OCI-LY3 (cell line): ENCODE measurements around the gene STRIP2.

ENCODE experiments used
- EZH2phosphoT487 ChIP-seq: fragments of 200-600 bp; shearing (Covaris generic); IDR thresholded peaks from 2 replicates; pipeline ENCODE4 v1.6.1; 2018; ENCODE audit warnings: antibody characterized with exemption, mixed run types, low read depth
- TF ChIP-seq, protein P1 (sequence below): fragments of 200-600, 300-600 bp; sonication (generic); IDR thresholded peaks from 2 replicates; pipeline ENCODE4 v1.5.1; 2014; ENCODE audit warnings: antibody characterized with exemption, low read length, low read depth

GRCh38 chr7:129461809-129462208 lies 27.6 kb downstream of the STRIP2 start:
- TF ChIP-seq, protein P1, sequence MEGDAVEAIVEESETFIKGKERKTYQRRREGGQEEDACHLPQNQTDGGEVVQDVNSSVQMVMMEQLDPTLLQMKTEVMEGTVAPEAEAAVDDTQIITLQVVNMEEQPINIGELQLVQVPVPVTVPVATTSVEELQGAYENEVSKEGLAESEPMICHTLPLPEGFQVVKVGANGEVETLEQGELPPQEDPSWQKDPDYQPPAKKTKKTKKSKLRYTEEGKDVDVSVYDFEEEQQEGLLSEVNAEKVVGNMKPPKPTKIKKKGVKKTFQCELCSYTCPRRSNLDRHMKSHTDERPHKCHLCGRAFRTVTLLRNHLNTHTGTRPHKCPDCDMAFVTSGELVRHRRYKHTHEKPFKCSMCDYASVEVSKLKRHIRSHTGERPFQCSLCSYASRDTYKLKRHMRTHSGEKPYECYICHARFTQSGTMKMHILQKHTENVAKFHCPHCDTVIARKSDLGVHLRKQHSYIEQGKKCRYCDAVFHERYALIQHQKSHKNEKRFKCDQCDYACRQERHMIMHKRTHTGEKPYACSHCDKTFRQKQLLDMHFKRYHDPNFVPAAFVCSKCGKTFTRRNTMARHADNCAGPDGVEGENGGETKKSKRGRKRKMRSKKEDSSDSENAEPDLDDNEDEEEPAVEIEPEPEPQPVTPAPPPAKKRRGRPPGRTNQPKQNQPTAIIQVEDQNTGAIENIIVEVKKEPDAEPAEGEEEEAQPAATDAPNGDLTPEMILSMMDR: no peak
- no peak for TF ChIP-seq EZH2phosphoT487
